NCI-H460 (cell line): ENCODE results near the gene JCHAIN. TPM values are rescaled to one million over a fixed set of nuclear protein-coding genes. Genes with fewer than 3 reads are reported as not detected.
A peak's percentile ranks its signal among the peaks of the same experiment; 100 is the strongest.
"Not testable (repeated sequence)": the region's sequence is repeated elsewhere in the genome, so short reads cannot be mapped to it uniquely, and the experiment has no call there.

Source experiments
- DNase-seq: peaks from one replicate; pipeline ENCODE4 v3.0.0-alpha.2; 2016; ENCODE audit warnings: low read depth; ENCODE audit errors: extremely low read depth
- total RNA-seq: library from RNA; depleted of rRNA; stranded (reverse); fragments of >200 nt; shearing (Covaris generic); gene quantifications from 2 replicates; pipeline ENCODE4 v1.2.3, GENCODE V29; 2014

JCHAIN gene
- total RNA-seq, 1 experiment from 2014 or later, result not detected

GRCh38 chr4:70691661-70692060, 25.4 kb upstream of the JCHAIN start:
- no peak for DNase-seq

- DNase-seq, result no peak
Observed at GRCh38 chr4:70688795-70689231, 22.5 kb upstream of the JCHAIN start.

GRCh38 chr4:70687821-70688794, 21.8 kb upstream of the JCHAIN start, which contains the start of gene UTP3:
UTP3 (plus strand) TSS chr4:70688532; CDS start chr4:70688678, 146 bp downstream.
- DNase-seq, result peak; percentile 96

- no peak for DNase-seq
Observed at GRCh38 chr4:70687392-70687791, 21.1 kb upstream of the JCHAIN start.

GRCh38 chr4:70682142-70682541, 15.8 kb upstream of the JCHAIN start:
- not testable (repeated sequence) for DNase-seq

- no peak for DNase-seq
Observed at GRCh38 chr4:70681704-70682103, 15.4 kb upstream of the JCHAIN start.

- DNase-seq, result no peak
Observed at GRCh38 chr4:70680934-70681333, 14.6 kb upstream of the JCHAIN start.

GRCh38 chr4:70678383-70678999, 12.2 kb upstream of the JCHAIN start:
- DNase-seq, result no peak

GRCh38 chr4:70676554-70677090, 10.3 kb upstream of the JCHAIN start:
- DNase-seq, result no peak

- no peak for DNase-seq
Observed at GRCh38 chr4:70674731-70675130, 8.4 kb upstream of the JCHAIN start.

GRCh38 chr4:70674191-70674590, 7.9 kb upstream of the JCHAIN start:
- DNase-seq, result no peak

- DNase-seq, result no peak
Observed at GRCh38 chr4:70671091-70671490, 4.8 kb upstream of the JCHAIN start.

GRCh38 chr4:70670332-70671014, 4.2 kb upstream of the JCHAIN start:
- DNase-seq, result no peak

- DNase-seq, result no peak
Observed at GRCh38 chr4:70667740-70668535, 1.6 kb upstream of the JCHAIN start.

- DNase-seq, result not testable (repeated sequence)
Observed at GRCh38 chr4:70661309-70661922, 4.9 kb downstream of the JCHAIN start.

- DNase-seq, result no peak
Observed at GRCh38 chr4:70660106-70660505, 6.2 kb downstream of the JCHAIN start.

- no peak for DNase-seq
Observed at GRCh38 chr4:70658418-70658817, 7.9 kb downstream of the JCHAIN start.

- DNase-seq, result no peak
Observed at GRCh38 chr4:70657326-70657725, 9.0 kb downstream of the JCHAIN start.

GRCh38 chr4:70654605-70655011, 11.7 kb downstream of the JCHAIN start:
- DNase-seq, result no peak
